Osteoblast (primary cell): ENCODE measurements around the gene B4GALT5. TPM values are rescaled to one million over a fixed set of nuclear protein-coding genes. Genes with fewer than 3 reads are reported as not detected.
"Not testable (repeated sequence)": the region's sequence is repeated elsewhere in the genome, so short reads cannot be mapped to it uniquely, and the experiment has no call there.

ENCODE experiments used
- DNase-seq: peaks from one replicate; pipeline ENCODE4 v3.0.0; 2011; ENCODE audit warnings: low spot score, mixed read lengths; ENCODE audit not compliant: insufficient read length; ENCODE audit errors: missing footprints
- H2AFZ ChIP-seq: 2 replicates; pipeline ENCODE4 v1.6.0; 2011; ENCODE audit warnings: mild to moderate bottlenecking, low read length
- H3K27ac ChIP-seq: 2 replicates; pipeline ENCODE4 v1.5.1; 2011; ENCODE audit warnings: mild to moderate bottlenecking, low read depth, low read length, moderate library complexity
- H3K27me3 ChIP-seq: 2 replicates; pipeline ENCODE4 v1.6.0; 2012; ENCODE audit warnings: mild to moderate bottlenecking, control low read depth, inconsistent platforms, low read length, moderate library complexity; ENCODE audit not compliant: insufficient read depth
- H3K36me3 ChIP-seq: 2 replicates; pipeline ENCODE4 v1.5.1; 2011; ENCODE audit warnings: mild to moderate bottlenecking, low read length, control low read depth, moderate library complexity; ENCODE audit not compliant: insufficient read depth
- H3K4me1 ChIP-seq: 2 replicates; pipeline ENCODE4 v1.5.1; 2011; ENCODE audit warnings: mild to moderate bottlenecking, low read length, control low read depth, moderate library complexity; ENCODE audit not compliant: insufficient read depth
- H3K4me2 ChIP-seq: 2 replicates; pipeline ENCODE4 v1.6.0; 2011; ENCODE audit warnings: mild to moderate bottlenecking, low read length; ENCODE audit not compliant: insufficient read depth
- H3K4me3 ChIP-seq: fragments of 200-600 bp; sonication (generic); 3 replicates; pipeline ENCODE4 v1.5.1; 2012; ENCODE audit warnings: mild to moderate bottlenecking, low read length, inconsistent platforms; ENCODE audit not compliant: insufficient read depth
- H3K79me2 ChIP-seq: 2 replicates; pipeline ENCODE4 v1.6.0; 2012; ENCODE audit warnings: mild to moderate bottlenecking, low read length, control low read depth, inconsistent platforms; ENCODE audit not compliant: insufficient read depth
- H3K9me3 ChIP-seq: 2 replicates; pipeline ENCODE4 v1.5.1; 2011; ENCODE audit warnings: low read depth, low read length, control low read depth
- H4K20me1 ChIP-seq: 2 replicates; pipeline ENCODE4 v1.6.0; 2012; ENCODE audit warnings: mild to moderate bottlenecking, low read length, control low read depth; ENCODE audit not compliant: insufficient read depth
- CTCF ChIP-seq: IDR thresholded peaks from 2 replicates; pipeline ENCODE4 v1.5.1; 2011; ENCODE audit warnings: mild to moderate bottlenecking, low read depth, low read length, moderate library complexity; ENCODE audit errors: extremely low read depth
- total RNA-seq: library from RNA; depleted of rRNA; stranded (reverse); fragments of >200 nt; gene quantifications from 2 replicates; pipeline ENCODE4 v1.2.3, GENCODE V29; 2012

Gene B4GALT5
- total RNA-seq, result 35.8 and 43.9 TPM in 2 replicates

GRCh38 chr20:49713753-49714712 lies at the start of gene B4GALT5:
TSS of gene B4GALT5 (minus strand) at chr20:49713878. CDS start at chr20:49713690, 188 bp downstream.
- Histone ChIP-seq H3K4me3 (peak within 1 kb of the TSS; percentile 83), H3K79me2 (peaks cover 52% of the 10 kb centered on the region), H3K4me1 (peaks cover 15% of the 10 kb centered on the region), H4K20me1 (peaks cover 27% of the 10 kb centered on the region), H3K27ac (peak within 1 kb of the TSS; percentile 58), H3K9me3 (no peaks in the 10 kb centered on the region), H2AFZ (peak within 1 kb of the TSS; percentile 97), H3K4me2 (peak within 1 kb of the TSS; percentile 90), H3K27me3 (no peaks in the 10 kb centered on the region), H3K36me3 (no peaks in the 10 kb centered on the region)
- DNase-seq, result peak; percentile 96
- TF ChIP-seq CTCF, result no peak

GRCh38 chr20:49762940-49763766 lies 49.5 kb upstream of the B4GALT5 start:
- H4K20me1 ChIP-seq, result no peaks in the 10 kb centered on the region
- no peak overlapping the region for H2AFZ ChIP-seq
- no peak overlapping the region for H3K4me2 ChIP-seq
- no peak for TF ChIP-seq CTCF
- no peak overlapping the region for H3K27ac ChIP-seq
- DNase-seq, result no peak
- H3K27me3 ChIP-seq, result no peaks in the 10 kb centered on the region
- no peaks in the 10 kb centered on the region for H3K36me3 ChIP-seq
- H3K4me1 ChIP-seq, result peaks cover 3% of the 10 kb centered on the region
- H3K9me3 ChIP-seq, result no peaks in the 10 kb centered on the region
- no peaks in the 10 kb centered on the region for H3K79me2 ChIP-seq
- H3K4me3 ChIP-seq, result no peak overlapping the region

GRCh38 chr20:49761888-49762287 lies 48.2 kb upstream of the B4GALT5 start:
- not testable (repeated sequence) for H3K27me3 ChIP-seq, H3K9me3 ChIP-seq, H3K4me1 ChIP-seq, H2AFZ ChIP-seq, H3K27ac ChIP-seq, H3K36me3 ChIP-seq, H4K20me1 ChIP-seq, H3K79me2 ChIP-seq, H3K4me3 ChIP-seq, DNase-seq, H3K4me2 ChIP-seq

- Histone ChIP-seq H3K9me3 (no peaks in the 10 kb centered on the region), H3K79me2 (no peaks in the 10 kb centered on the region), H2AFZ (no peak overlapping the region), H4K20me1 (no peaks in the 10 kb centered on the region), H3K4me1 (no peaks in the 10 kb centered on the region), H3K27ac (no peak overlapping the region), H3K36me3 (no peaks in the 10 kb centered on the region), H3K4me2 (no peak overlapping the region), H3K27me3 (no peaks in the 10 kb centered on the region), H3K4me3 (no peak overlapping the region)
- no peak for TF ChIP-seq CTCF
- DNase-seq, result no peak
Observed at GRCh38 chr20:49759266-49759950, 45.7 kb upstream of the B4GALT5 start.
